HUES64 (cell line): Measurements from ENCODE around the gene PDE4D.

Experiments used
- H3K27ac ChIP-seq: 2 replicates; pipeline ENCODE4 v1.7.0; 2013; ENCODE audit warnings: low read depth, low read length, inconsistent platforms
- H3K27me3 ChIP-seq: 2 replicates; pipeline ENCODE4 v1.6.1; 2013; ENCODE audit warnings: mild to moderate bottlenecking, low read length; ENCODE audit not compliant: insufficient read depth
- H3K36me3 ChIP-seq: 2 replicates; pipeline ENCODE4 v1.6.1; 2013; ENCODE audit warnings: mild to moderate bottlenecking, low read length; ENCODE audit not compliant: insufficient read depth
- H3K4me1 ChIP-seq: 2 replicates; pipeline ENCODE4 v1.6.1; 2013; ENCODE audit warnings: mild to moderate bottlenecking, low read length, moderate library complexity; ENCODE audit not compliant: insufficient read depth
- H3K4me3 ChIP-seq: 2 replicates; pipeline ENCODE4 v1.5.1; 2013; ENCODE audit warnings: mild to moderate bottlenecking, low read length, moderate library complexity
- H3K9ac ChIP-seq: 2 replicates; pipeline ENCODE4 v1.6.1; 2013; ENCODE audit warnings: mild to moderate bottlenecking, low read depth, low read length
- H3K9me3 ChIP-seq: 2 replicates; pipeline ENCODE4 v1.6.1; 2013; ENCODE audit warnings: low read depth, low read length; ENCODE audit not compliant: insufficient read depth
- WGBS: fragments of 150-250, 120-280 bp; methylation state at CpG from one replicate; pipeline ENCODE4 v1.1.7; 2013; ENCODE audit warnings: missing lambda C conversion rate; 5-methylcytosine and 5-hydroxymethylcytosine counted together

Gene PDE4D

GRCh38 chr5:59838989-59839388, 54.5 kb downstream of the PDE4D start:
- Histone ChIP-seq H3K27me3 (no peaks in the 10 kb centered on the region), H3K4me3 (no peak overlapping the region), H3K4me1 (no peaks in the 10 kb centered on the region), H3K36me3 (no peaks in the 10 kb centered on the region), H3K9me3 (no peaks in the 10 kb centered on the region), H3K9ac (no peak overlapping the region), H3K27ac (no peak overlapping the region)
- WGBS = 62% methylated on average over 2 of the region's 2 CpGs

GRCh38 chr5:59838067-59838466, 55.5 kb downstream of the PDE4D start:
- Histone ChIP-seq H3K4me1 (no peaks in the 10 kb centered on the region), H3K27me3 (no peaks in the 10 kb centered on the region)

GRCh38 chr5:59837071-59837470, 56.5 kb downstream of the PDE4D start:
- H3K36me3 ChIP-seq = no peaks in the 10 kb centered on the region
- no peaks in the 10 kb centered on the region for H3K9me3 ChIP-seq
- H3K9ac ChIP-seq = no peak overlapping the region
- H3K4me3 ChIP-seq = no peak overlapping the region
- no peak overlapping the region for H3K27ac ChIP-seq
- no peaks in the 10 kb centered on the region for H3K27me3 ChIP-seq
- no peaks in the 10 kb centered on the region for H3K4me1 ChIP-seq
- WGBS = 92% methylated on average over 1 of the region's 1 CpG

More at GRCh38 chr5:59838067-59838466, 55.5 kb downstream of the PDE4D start:
- Histone ChIP-seq H3K9me3 (no peaks in the 10 kb centered on the region), H3K36me3 (no peaks in the 10 kb centered on the region), H3K9ac (no peak overlapping the region), H3K27ac (no peak overlapping the region), H3K4me3 (no peak overlapping the region)
- WGBS = 69% methylated on average over 2 of the region's 2 CpGs

- H3K4me1 ChIP-seq = no peaks in the 10 kb centered on the region; the same call in 1 of the 2 replicates
- H3K27me3 ChIP-seq = no peaks in the 10 kb centered on the region
Measured at GRCh38 chr5:59835800-59836199, 57.7 kb downstream of the PDE4D start.

GRCh38 chr5:59833448-59833847, 60.1 kb downstream of the PDE4D start:
- H3K9ac ChIP-seq = no peak overlapping the region
- H3K4me3 ChIP-seq = no peak overlapping the region
- no peaks in the 10 kb centered on the region for H3K9me3 ChIP-seq
- H3K36me3 ChIP-seq = no peaks in the 10 kb centered on the region
- H3K27ac ChIP-seq = no peak overlapping the region
- WGBS = 93% methylated on average over 3 of the region's 4 CpGs
- H3K27me3 ChIP-seq = no peaks in the 10 kb centered on the region
- H3K4me1 ChIP-seq = peaks cover 8% of the 10 kb centered on the region; the same call in 1 of the 2 replicates

More at GRCh38 chr5:59835800-59836199, 57.7 kb downstream of the PDE4D start:
- no peak overlapping the region for H3K27ac ChIP-seq
- 85% methylated on average over 2 of the region's 3 CpGs for WGBS
- no peaks in the 10 kb centered on the region for H3K9me3 ChIP-seq
- no peak overlapping the region for H3K9ac ChIP-seq
- H3K4me3 ChIP-seq = no peak overlapping the region
- no peaks in the 10 kb centered on the region for H3K36me3 ChIP-seq

- no peak overlapping the region for H3K27ac ChIP-seq
- 87% methylated on average over 7 of the region's 7 CpGs for WGBS
- peaks cover 8% of the 10 kb centered on the region; the same call in 1 of the 2 replicates for H3K4me1 ChIP-seq
- H3K36me3 ChIP-seq = no peaks in the 10 kb centered on the region
- no peak overlapping the region for H3K4me3 ChIP-seq
- H3K9me3 ChIP-seq = no peaks in the 10 kb centered on the region
- no peak overlapping the region for H3K9ac ChIP-seq
- no peaks in the 10 kb centered on the region for H3K27me3 ChIP-seq
Measured at GRCh38 chr5:59832577-59833301, 60.8 kb downstream of the PDE4D start.

GRCh38 chr5:59831326-59832010, 62.1 kb downstream of the PDE4D start:
- no peak overlapping the region for H3K4me3 ChIP-seq
- H3K27me3 ChIP-seq = no peaks in the 10 kb centered on the region
- H3K36me3 ChIP-seq = no peaks in the 10 kb centered on the region
- peaks cover 8% of the 10 kb centered on the region; the same call in 1 of the 2 replicates for H3K4me1 ChIP-seq
- WGBS = 96% methylated on average over 2 of the region's 4 CpGs
- H3K9me3 ChIP-seq = no peaks in the 10 kb centered on the region
- no peak overlapping the region for H3K27ac ChIP-seq
- no peak overlapping the region for H3K9ac ChIP-seq

- Histone ChIP-seq H3K9ac (no peak overlapping the region), H3K4me1 (peaks cover 8% of the 10 kb centered on the region; the same call in 1 of the 2 replicates), H3K9me3 (no peaks in the 10 kb centered on the region), H3K27me3 (no peaks in the 10 kb centered on the region), H3K4me3 (no peak overlapping the region), H3K27ac (no peak overlapping the region), H3K36me3 (no peaks in the 10 kb centered on the region)
- WGBS = 93% methylated on average over 2 of the region's 2 CpGs
Measured at GRCh38 chr5:59830536-59831200, 62.9 kb downstream of the PDE4D start.

GRCh38 chr5:59829922-59830321, 63.6 kb downstream of the PDE4D start:
- Histone ChIP-seq H3K4me1 (peaks cover 8% of the 10 kb centered on the region; the same call in 1 of the 2 replicates), H3K27me3 (no peaks in the 10 kb centered on the region), H3K4me3 (no peak overlapping the region), H3K9me3 (no peaks in the 10 kb centered on the region), H3K36me3 (no peaks in the 10 kb centered on the region), H3K9ac (no peak overlapping the region), H3K27ac (no peak overlapping the region)
- WGBS = 100% methylated on average over 1 of the region's 2 CpGs

GRCh38 chr5:59829386-59829785, 64.1 kb downstream of the PDE4D start:
- 85% methylated on average over 1 of the region's 1 CpG for WGBS
- no peaks in the 10 kb centered on the region for H3K27me3 ChIP-seq
- no peak overlapping the region for H3K27ac ChIP-seq
- no peak overlapping the region for H3K4me3 ChIP-seq
- no peak overlapping the region for H3K9ac ChIP-seq
- H3K36me3 ChIP-seq = no peaks in the 10 kb centered on the region
- H3K4me1 ChIP-seq = peaks cover 8% of the 10 kb centered on the region; the same call in 1 of the 2 replicates
- no peaks in the 10 kb centered on the region for H3K9me3 ChIP-seq

GRCh38 chr5:59828623-59829022, 64.9 kb downstream of the PDE4D start:
- H3K27ac ChIP-seq = no peak overlapping the region

More at GRCh38 chr5:59828623-59829022, 64.9 kb downstream of the PDE4D start:
- Histone ChIP-seq H3K36me3 (no peaks in the 10 kb centered on the region), H3K9me3 (no peaks in the 10 kb centered on the region), H3K4me1 (peaks cover 8% of the 10 kb centered on the region; the same call in 1 of the 2 replicates), H3K27me3 (no peaks in the 10 kb centered on the region), H3K9ac (no peak overlapping the region), H3K4me3 (no peak overlapping the region)
- 93% methylated on average over 3 of the region's 3 CpGs for WGBS
